ENCODE data around the gene MYL12B.

The MYL12B gene

GRCh38 chr18:3304832-3305231 is 42.9 kb downstream of the MYL12B start:
- H3K4me2 ChIP-seq (ENCODE audit: low read depth, low read length): no peak overlapping the region
- no peaks in the 10 kb centered on the region for H3K9me3 ChIP-seq (replicated peaks; ENCODE audit: insufficient read depth, low read length)
- H3K9me2 ChIP-seq (replicated peaks; ENCODE audit: insufficient read depth, low read length): no peaks in the 10 kb centered on the region
- H2AFZ ChIP-seq (ENCODE audit: low read length): no peak overlapping the region
- no peak for DNase-seq
- no peak for TF ChIP-seq EZH2 (optimal IDR thresholded peaks at IDR 0.05; ENCODE audit: low read depth, low read length)
- TF ChIP-seq EZH2phosphoT487 (IDR thresholded peaks at IDR 0.05; ENCODE audit: low read length): no peak
- no peak for TF ChIP-seq CTCF (IDR thresholded peaks at IDR 0.05; ENCODE audit: low read length)
- no peak overlapping the region for H3K27ac ChIP-seq (ENCODE audit: low read length)
- H3K9ac ChIP-seq (ENCODE audit: low read length): no peak overlapping the region
- H3K36me3 ChIP-seq (replicated peaks; ENCODE audit: insufficient read depth, low read length): no peaks in the 10 kb centered on the region
- H3K4me1 ChIP-seq (ENCODE audit: low read length): no peaks in the 10 kb centered on the region
- H3F3A ChIP-seq (ENCODE audit: insufficient read depth, low read length): no peaks in the 10 kb centered on the region
- no peak overlapping the region for H3K4me3 ChIP-seq (ENCODE audit: low read length)
- no peaks in the 10 kb centered on the region for H3K79me2 ChIP-seq (ENCODE audit: low read length)
- no peaks in the 10 kb centered on the region for H4K20me1 ChIP-seq (ENCODE audit: insufficient read depth, low read length)
- H3K27me3 ChIP-seq (replicated peaks; ENCODE audit: insufficient read depth, low read length): no peaks in the 10 kb centered on the region

GRCh38 chr18:3305354-3305762 is 43.4 kb downstream of the MYL12B start:
- no peaks in the 10 kb centered on the region for H3K9me3 ChIP-seq (replicated peaks; ENCODE audit: insufficient read depth, low read length)
- no peaks in the 10 kb centered on the region for H3K4me1 ChIP-seq (ENCODE audit: low read length)
- no peaks in the 10 kb centered on the region for H3K9me2 ChIP-seq (replicated peaks; ENCODE audit: insufficient read depth, low read length)
- no peaks in the 10 kb centered on the region for H3K36me3 ChIP-seq (replicated peaks; ENCODE audit: insufficient read depth, low read length)
- H3F3A ChIP-seq (ENCODE audit: insufficient read depth, low read length): no peaks in the 10 kb centered on the region
- no peaks in the 10 kb centered on the region for H3K79me2 ChIP-seq (ENCODE audit: low read length)
- no peak overlapping the region for H3K9ac ChIP-seq (ENCODE audit: low read length)
- H2AFZ ChIP-seq (ENCODE audit: low read length): no peak overlapping the region
- no peak overlapping the region for H3K4me3 ChIP-seq (ENCODE audit: low read length)
- no peak overlapping the region for H3K27ac ChIP-seq (ENCODE audit: low read length)
- DNase-seq: no peak
- H4K20me1 ChIP-seq (ENCODE audit: insufficient read depth, low read length): no peaks in the 10 kb centered on the region
- H3K27me3 ChIP-seq (replicated peaks; ENCODE audit: insufficient read depth, low read length): no peaks in the 10 kb centered on the region
- H3K4me2 ChIP-seq (ENCODE audit: low read depth, low read length): no peak overlapping the region
- TF ChIP-seq EZH2phosphoT487 (IDR thresholded peaks at IDR 0.05; ENCODE audit: low read length): no peak
- no peak for TF ChIP-seq EZH2 (optimal IDR thresholded peaks at IDR 0.05; ENCODE audit: low read depth, low read length)
- TF ChIP-seq CTCF (IDR thresholded peaks at IDR 0.05; ENCODE audit: low read length): no peak

DNA sequence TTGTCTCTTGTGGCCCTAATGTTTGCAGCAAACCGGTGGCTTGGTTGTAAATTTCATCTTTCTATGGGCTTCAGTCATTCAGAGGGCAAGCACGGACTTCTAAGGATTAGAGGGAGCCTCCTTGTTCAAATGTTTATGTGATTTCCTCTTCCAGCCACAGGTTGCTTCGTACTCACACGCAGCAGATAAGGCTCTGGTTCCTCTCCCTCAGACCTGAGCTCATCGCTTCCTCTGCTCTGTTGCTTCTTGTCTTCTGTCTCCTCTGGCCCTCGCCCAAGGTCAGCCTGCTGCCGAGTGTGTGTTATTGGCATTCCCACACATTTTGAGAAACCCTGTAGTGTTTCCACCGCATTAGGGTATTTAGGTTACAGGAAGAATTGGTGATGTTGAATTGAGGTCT is 44.0 kb downstream of the MYL12B start:
- Histone ChIP-seq H3K9me3 (replicated peaks; ENCODE audit: insufficient read depth, low read length) (no peaks in the 10 kb centered on the region), H3K27ac (ENCODE audit: low read length) (no peak overlapping the region), H3K9ac (ENCODE audit: low read length) (no peak overlapping the region), H3K4me2 (ENCODE audit: low read depth, low read length) (no peak overlapping the region), H3K4me1 (ENCODE audit: low read length) (no peaks in the 10 kb centered on the region), H3K36me3 (replicated peaks; ENCODE audit: insufficient read depth, low read length) (no peaks in the 10 kb centered on the region), H3F3A (ENCODE audit: insufficient read depth, low read length) (no peaks in the 10 kb centered on the region), H3K4me3 (ENCODE audit: low read length) (no peak overlapping the region), H4K20me1 (ENCODE audit: insufficient read depth, low read length) (no peaks in the 10 kb centered on the region), H3K9me2 (replicated peaks; ENCODE audit: insufficient read depth, low read length) (no peaks in the 10 kb centered on the region), H3K79me2 (ENCODE audit: low read length) (no peaks in the 10 kb centered on the region), H3K27me3 (replicated peaks; ENCODE audit: insufficient read depth, low read length) (no peaks in the 10 kb centered on the region), H2AFZ (ENCODE audit: low read length) (no peak overlapping the region)
- DNase-seq: no peak
- no peak for TF ChIP-seq CTCF (IDR thresholded peaks at IDR 0.05; ENCODE audit: low read length)
- TF ChIP-seq EZH2phosphoT487 (IDR thresholded peaks at IDR 0.05; ENCODE audit: low read length): no peak
- TF ChIP-seq EZH2 (optimal IDR thresholded peaks at IDR 0.05; ENCODE audit: low read depth, low read length): no peak

All from MM.1S (cell line).